VCaP (cell line): ENCODE data around the gene UBE2QL1.

ENCODE experiments used
- H3K27ac ChIP-seq: fragments of 450-650 bp; 2 replicates; pipeline ENCODE4 v1.5.1; 2017
- CTCF ChIP-seq: fragments of 450-650 bp; conservative IDR thresholded peaks from 2 replicates; pipeline ENCODE4 v1.5.1; 2017; ENCODE audit warnings: mild to moderate bottlenecking, moderate library complexity

UBE2QL1 gene

GRCh38 chr5:6489643-6490185, 41.1 kb downstream of the UBE2QL1 start:
- H3K27ac ChIP-seq, result no peak overlapping the region
- TF ChIP-seq CTCF, result no peak

GRCh38 chr5:6490246-6490645, 41.6 kb downstream of the UBE2QL1 start:
- TF ChIP-seq CTCF, result no peak
- no peak overlapping the region for H3K27ac ChIP-seq

- TF ChIP-seq CTCF, result no peak
Observed at GRCh38 chr5:6490693-6491092, 42.0 kb downstream of the UBE2QL1 start.

GRCh38 chr5:6491196-6491918, 42.7 kb downstream of the UBE2QL1 start:
- TF ChIP-seq CTCF, result no peak
- H3K27ac ChIP-seq, result no peak overlapping the region

More at GRCh38 chr5:6490693-6491092, 42.0 kb downstream of the UBE2QL1 start:
- H3K27ac ChIP-seq, result no peak overlapping the region

GRCh38 chr5:6491919-6492290, 43.2 kb downstream of the UBE2QL1 start:
- no peak overlapping the region for H3K27ac ChIP-seq
- TF ChIP-seq CTCF, result no peak

- TF ChIP-seq CTCF, result no peak
- no peak overlapping the region for H3K27ac ChIP-seq
Observed at GRCh38 chr5:6492934-6493333, 44.3 kb downstream of the UBE2QL1 start.

GRCh38 chr5:6493681-6494454, 45.2 kb downstream of the UBE2QL1 start:
- H3K27ac ChIP-seq, result no peak overlapping the region
- TF ChIP-seq CTCF, result no peak
